NCI-H2227 treated with DMSO at 0.1 percent for 48 hours (cell line): Measurements from ENCODE around the gene PIK3CG.

Experiments used
- DNase-seq: peaks from one replicate; lab custom pipeline; 2025; lab: John Stamatoyannopoulos, UW

PIK3CG gene

GRCh38 chr7:106858618-106859532 is 6.2 kb upstream of the PIK3CG start:
- no peak for DNase-seq

DNA sequence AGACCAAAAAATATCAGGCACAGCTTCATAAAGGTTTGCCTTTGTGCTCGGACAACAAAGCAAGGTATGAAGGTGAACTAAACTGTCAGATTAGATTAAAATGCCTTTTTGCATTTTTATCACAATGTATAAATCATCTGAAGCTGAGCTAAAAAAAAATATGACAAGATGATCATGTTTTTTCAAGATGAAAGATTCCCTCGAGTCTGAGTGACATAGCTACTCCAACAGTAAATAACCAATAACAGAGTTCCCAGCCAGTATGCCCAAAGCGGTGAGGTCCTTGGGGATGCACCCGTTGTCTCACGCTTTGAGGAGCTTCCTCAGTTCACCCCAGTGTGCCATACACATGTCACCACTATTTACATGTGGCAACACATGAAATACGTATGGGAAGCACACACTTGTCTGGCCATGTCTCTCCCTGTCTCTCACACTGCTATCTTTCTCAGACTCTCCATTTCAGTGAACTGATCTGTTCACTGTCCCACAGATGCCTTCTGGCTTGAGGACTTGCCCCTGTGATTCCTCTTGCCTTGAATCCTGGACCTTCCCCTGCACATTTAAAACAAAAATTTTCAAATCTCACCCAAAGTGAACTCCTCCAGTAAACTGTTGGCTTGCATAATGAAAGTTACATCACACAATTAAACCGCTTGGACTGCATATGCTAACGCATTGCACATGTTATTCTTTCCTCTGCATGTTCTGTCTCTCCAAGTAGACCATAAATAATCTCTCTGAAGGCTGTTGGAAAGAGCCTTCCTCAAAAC is 2.6 kb upstream of the PIK3CG start:
- no peak for DNase-seq

- DNase-seq, result no peak
These were observed 1.6 kb upstream of the PIK3CG start for GRCh38 chr7:106863274-106863997.

- no peak for DNase-seq
These were observed 592 bp upstream of the PIK3CG start for GRCh38 chr7:106864298-106865081.

DNA sequence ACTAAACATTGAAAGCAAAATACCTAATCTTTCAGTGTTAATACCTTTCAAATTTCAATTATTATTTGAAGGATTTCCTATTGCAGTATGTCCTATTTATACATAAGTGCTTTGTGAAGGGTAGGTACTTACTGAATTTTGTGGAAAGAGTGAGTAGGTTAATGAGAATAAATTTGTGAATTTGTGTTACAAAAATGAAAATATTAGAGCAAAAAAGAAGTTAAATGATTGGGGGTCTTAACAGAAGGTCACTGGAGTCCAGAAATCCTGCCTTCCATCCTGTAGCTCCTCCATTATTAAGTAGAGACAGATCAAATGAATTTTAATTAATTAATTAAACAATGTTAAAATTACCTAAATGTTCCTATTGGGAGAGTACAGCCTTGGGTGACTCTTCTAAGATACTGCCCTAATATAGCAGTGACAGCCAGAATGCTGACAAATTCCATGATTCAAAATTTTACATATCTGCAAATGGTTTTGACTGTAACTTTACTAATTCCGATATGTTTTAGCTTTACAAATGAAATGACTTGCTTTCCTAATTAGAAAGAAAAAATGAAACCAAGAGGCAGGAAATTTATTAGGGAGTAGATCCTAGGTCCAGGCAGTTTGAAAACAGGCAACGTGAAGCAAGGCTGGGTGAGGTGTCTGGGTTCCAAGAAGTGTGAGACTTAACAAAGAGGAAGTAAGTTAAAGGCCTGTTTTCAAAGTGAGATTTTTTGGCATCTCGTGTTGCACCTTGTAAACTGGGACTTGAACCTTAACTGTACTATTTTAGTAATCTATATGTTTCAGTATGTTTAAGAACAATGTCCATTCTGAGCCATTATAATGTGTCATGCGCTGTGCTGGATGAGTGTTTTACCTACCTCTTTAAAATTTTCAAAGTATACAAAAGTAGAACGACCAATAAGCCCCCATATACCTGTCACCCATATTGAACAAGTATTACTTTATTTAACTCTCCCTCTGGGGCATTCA is 1.5 kb downstream of the PIK3CG start:
- no peak for DNase-seq

- no peak for DNase-seq
These were observed 2.7 kb downstream of the PIK3CG start for GRCh38 chr7:106867641-106868351.

DNA sequence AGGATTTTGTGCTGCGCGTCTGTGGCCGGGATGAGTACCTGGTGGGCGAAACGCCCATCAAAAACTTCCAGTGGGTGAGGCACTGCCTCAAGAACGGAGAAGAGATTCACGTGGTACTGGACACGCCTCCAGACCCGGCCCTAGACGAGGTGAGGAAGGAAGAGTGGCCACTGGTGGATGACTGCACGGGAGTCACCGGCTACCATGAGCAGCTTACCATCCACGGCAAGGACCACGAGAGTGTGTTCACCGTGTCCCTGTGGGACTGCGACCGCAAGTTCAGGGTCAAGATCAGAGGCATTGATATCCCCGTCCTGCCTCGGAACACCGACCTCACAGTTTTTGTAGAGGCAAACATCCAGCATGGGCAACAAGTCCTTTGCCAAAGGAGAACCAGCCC is 3.3 kb downstream of the PIK3CG start:
- no peak for DNase-seq

- no peak for DNase-seq
These were observed 4.9 kb downstream of the PIK3CG start for GRCh38 chr7:106869954-106870353.

DNA sequence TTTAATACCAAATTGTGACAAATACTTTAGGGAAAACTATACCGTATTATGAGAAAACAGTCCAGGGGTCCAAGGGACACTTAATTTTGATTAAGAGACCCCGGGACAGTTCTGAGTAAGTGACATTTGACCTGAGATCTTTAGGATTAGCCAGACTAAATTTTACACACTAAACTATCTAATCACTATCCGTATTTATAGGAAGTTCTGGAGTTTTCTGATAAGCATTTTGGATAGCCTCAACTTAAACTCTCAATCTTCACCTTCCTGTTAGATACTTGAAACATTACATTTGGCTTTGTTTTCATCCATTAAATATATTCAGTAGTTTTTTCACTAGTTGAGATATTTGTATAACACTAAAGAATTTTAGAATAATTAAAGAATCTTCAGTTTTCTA is 5.4 kb downstream of the PIK3CG start:
- DNase-seq, result no peak

- no peak for DNase-seq
These were observed 5.9 kb downstream of the PIK3CG start for GRCh38 chr7:106870983-106871410.

- no peak for DNase-seq
These were observed 6.9 kb downstream of the PIK3CG start for GRCh38 chr7:106871793-106872571.

- DNase-seq, result no peak
These were observed 7.7 kb downstream of the PIK3CG start for GRCh38 chr7:106872763-106873162.

DNA sequence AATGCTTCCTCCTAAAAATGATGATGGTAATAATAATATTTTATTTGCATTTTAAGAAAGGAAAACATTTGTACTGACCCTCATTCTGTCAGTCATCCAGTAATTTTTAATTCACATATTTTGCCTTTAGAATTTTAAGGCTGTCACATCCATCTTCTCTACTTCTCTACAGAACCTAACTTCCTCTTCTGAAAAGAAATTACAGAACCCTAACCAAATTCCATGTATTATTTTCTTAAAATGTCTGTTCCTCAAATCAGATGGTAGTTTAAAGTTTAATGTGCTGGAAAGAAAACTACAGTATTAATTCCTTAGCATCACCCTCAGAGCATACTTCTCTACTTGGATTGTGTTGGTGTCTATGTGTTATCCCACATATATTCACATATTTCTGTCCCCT is 9.0 kb downstream of the PIK3CG start:
- no peak for DNase-seq

- no peak for DNase-seq
These were observed 10.4 kb downstream of the PIK3CG start for GRCh38 chr7:106875508-106875907.

DNA sequence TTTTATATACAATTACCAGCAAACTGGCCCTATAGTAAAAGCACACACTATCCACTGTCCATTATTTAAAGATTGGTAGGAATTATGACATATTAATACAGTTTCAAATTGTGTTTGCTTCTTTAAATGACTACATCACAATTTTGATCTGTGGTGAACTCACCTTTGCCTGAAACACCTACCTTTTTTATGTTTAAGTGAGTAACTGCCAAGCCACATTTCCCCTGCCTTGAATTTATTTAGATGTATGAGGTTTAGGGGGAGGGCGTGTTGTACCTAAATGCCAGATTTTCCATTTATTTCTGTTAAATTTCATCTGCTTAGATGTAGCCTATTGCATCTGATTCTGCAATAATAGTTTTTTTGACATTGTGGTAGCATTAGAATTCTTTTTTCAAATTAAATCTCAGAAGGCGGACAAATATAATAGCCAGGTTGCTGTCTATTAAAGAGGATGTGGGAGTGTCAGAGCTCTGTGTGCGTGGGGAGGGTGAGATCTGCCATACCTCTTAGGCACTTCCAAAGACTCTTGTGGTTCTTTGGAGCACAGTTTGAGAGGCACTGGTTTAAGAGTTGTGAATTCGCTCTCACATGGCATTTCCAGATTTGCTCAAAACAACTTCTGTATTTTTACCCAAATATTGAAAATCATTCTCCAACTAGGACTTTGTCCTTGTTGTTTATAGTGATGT is 13.8 kb downstream of the PIK3CG start:
- no peak for DNase-seq

GRCh38 chr7:106881984-106882383 is 16.9 kb downstream of the PIK3CG start:
- DNase-seq, result no peak

DNA sequence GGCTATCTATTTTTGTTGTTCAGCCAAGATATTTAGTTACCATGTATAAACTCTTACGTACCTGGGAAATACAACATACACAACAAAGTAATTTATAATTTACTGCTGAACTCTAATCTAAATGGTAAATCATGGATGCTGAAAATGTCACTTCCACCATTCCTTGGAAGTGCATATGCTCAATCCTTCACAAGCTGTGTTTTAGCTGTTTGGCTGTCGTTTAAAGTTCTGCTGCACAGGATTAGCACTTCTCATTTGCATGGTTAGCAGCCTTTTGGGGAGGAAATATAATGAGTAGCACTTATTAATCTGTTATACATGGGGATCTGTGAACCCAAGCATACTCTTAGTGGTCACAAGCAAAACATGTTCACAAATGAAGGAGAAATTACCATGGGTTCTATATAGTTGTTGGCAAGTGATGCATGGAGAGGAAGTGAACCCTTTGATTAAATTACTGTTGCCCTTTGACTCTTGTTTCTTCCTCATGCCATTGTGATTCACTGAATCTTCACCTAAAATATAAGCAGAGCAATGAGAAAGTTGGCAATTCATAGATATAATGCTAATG is 18.5 kb downstream of the PIK3CG start:
- DNase-seq, result no peak

DNA sequence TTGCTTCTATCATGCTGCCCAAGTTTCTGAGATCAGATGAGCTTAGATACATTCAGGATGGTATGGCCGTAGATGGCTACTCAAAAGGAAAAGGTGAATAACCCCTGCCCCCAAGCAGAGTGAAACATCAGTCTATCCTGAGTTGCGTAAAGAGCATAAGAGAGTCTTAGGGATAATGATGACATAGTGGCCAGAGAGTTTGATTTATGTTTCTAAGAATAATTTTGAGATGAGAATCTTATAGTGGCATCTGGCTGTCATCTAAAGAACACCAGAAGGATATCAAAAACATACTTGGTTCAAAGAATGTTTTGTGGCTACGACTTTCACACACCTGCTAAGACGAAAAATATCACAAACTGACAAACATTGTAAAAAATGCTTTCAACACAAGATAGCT is 20.6 kb downstream of the PIK3CG start:
- DNase-seq, result no peak
